NK-92 treated with Interleukin-12 subunit alpha and Interleukin-12 subunit beta, amount 100 ng/mL, for 24 hours (cell line): ENCODE data around the gene LMF1.
"Not testable (repeated sequence)": the region's sequence is repeated elsewhere in the genome, so short reads cannot be mapped to it uniquely, and the experiment has no call there.

Experiments
- DNase-seq: peaks from one replicate; lab custom pipeline; 2025; lab: John Stamatoyannopoulos, UW

Gene LMF1

DNA sequence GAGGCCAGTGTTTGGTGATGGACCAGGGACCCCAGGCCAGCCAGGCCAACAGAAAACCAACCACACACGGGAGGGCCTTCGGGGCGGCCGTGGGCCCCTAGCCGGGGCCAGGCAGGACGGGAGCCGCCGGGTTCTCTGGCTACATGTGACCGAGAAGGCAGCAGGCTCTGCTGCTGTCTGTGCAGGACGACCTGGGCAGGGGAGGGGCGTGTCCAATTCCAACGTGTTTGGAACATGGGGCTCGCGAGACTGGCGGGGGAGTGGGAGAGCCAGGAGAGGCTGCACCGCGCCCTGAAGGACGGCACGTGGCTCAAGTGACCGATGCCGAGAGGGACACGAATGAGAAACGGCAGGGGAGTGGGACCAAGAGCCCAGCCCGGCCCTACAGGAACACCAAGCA lies 75.4 kb downstream of the LMF1 start:
- no peak for DNase-seq

DNA sequence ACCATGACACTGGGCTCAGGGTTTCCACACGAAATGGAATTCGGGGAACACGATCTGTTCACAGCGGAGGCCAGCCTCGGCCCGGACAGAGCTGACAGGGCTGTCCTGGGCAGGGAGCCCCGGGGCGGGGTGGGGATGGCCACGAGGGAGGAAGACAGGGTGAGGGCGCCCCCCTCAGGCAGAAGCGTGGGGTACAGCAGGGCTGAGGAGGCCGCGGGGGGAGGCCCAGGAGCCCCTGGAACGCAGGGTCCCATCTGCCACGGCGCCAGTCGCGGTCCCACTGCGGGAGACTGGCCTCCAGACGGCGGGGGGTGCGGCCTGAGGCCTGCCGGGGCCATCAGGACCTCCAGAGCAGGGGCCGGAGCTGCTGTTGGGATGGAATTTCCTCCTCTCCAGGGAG lies 75.9 kb downstream of the LMF1 start:
- no peak for DNase-seq

DNA sequence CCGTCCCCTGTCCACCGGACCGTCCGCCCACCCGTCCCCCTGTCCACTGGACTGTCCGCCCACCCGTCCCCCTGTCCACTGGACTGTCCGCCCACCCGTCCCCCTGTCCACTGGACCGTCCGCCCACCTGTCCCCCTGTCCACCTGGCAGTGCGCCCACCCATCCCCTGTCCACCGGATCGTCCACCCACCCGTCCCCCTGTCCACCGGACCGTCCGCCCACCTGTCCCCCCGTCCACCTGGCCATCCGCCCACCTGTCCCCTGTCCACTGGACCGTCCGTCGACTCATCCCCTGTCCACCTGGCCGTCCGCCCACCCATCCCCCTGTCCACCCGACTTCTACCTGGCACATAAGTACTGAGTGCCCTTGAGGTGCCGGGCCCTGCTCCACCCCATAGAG lies 76.6 kb downstream of the LMF1 start:
- DNase-seq: no peak

DNA sequence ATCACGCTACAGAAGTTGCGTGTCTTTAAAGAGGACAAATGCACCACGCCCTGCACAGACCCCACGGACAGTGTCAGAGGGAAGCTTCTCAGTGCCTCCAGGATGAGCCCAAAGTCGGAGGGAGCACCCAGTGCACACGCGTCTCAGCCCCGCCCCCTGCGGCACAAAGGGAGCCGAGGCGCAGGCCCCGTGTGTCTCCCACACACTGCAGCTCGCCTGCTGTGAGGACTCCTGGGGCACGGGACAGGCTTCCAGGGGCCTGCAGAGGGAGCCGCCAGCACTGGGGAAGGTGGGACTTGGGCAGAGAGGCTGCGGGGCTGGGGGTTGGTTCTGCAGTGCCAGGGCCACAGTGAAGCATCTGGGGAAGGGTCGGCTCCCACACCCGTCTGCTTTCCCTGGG lies 77.4 kb downstream of the LMF1 start:
- DNase-seq: no peak

DNA sequence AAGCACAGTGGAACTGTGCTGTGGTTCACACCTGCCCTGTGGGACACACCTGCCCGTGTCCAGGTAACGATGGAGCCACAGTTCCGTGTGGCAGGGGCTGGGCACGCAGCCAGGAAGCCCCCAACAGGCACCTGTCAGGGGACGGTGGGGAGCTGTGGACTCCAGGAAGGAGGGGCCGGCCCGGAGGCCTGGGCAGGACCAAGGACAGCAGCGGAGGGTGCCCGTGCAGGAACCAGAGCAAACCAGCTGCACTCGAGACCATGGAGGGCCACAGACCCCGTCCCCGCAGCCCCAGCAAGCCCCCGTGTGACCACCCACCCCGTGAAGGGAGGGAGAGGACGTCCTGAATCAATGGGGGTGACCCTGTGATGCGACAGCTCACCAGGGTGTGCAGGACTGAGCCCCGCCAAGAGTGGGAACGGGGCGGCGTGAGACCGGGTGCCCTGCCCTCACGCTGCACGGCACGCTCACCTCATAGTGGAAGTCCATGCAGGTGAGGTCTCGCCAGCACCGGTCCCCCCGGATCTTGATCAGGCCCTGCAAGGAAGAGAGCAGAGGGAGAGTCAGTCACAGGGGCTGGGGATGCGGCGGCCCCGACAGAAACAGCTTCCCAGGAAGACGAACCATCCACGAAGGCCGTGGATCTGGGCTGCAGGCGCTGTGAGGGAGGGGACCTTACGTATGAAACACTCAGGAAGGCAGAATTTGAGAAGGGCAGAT lies 78.1 kb downstream of the LMF1 start:
- DNase-seq: no peak

DNA sequence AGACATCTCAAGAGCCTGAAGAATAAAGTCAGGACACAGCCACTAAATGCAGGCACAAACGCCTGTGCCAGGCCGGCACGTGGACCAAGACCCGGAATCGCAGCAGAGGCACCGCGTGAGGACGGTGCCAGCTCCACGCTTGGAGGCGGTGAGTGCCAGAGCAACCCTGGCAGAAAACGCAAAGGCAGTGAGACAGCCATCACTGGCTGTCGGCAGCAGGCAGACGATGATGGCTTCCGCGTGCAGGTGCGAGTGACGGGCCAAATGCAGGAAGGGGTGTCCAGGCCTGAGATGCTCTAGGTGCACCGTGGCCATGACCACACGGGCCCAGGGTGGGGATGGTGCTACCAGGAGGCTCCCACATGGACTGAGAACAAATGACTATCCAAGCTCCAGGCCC lies 78.8 kb downstream of the LMF1 start:
- no peak for DNase-seq

DNA sequence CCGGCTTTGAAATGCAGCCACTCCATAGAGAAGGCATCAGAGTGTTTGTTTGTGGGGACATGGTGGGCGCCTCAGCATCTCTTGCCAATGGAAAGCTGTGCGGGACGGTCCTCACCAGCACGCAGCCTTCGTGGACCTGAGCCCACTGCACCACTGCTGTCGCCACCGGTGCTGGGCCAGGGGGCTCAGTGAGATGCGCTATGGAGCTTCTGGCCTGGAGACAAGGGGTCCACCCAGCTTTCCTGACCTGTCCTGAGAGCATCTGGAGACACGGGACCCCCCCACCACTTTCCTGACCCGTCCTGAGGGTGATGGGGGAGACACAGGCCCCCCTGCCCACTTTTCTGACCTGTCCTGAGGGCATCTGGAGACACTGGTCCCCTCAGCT lies 79.4 kb downstream of the LMF1 start:
- no peak for DNase-seq

DNA sequence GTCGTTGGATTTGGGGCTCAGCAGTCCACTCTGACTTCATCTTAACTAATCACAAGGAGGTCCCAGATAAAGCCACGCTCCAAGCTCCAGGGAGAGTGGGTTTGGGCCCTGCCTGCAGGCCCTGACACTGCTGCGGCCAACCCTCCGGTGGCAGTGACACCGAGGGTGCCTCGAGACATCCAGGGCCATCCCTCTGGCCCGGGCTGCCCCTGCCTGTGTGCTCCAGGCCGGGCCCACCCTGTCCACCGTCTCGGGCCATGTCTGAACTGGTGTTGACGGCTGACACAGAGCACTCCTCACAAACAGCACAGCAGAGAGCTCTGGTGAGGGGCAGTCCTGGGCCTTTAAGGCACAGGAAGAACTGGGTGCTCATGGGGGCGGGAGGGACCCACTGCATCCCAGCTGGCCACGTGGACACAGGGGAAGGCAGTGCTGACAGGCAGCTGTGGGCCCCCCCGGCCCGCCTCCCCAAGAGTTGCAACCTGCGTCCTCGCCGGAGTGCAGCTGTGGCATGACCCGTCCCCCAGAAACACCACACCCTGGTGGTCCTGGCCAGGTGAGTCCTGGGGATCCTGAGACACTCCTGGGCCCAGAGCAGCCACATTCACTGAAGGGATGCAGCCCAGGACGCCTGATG lies 80.0 kb downstream of the LMF1 start:
- no peak for DNase-seq

DNA sequence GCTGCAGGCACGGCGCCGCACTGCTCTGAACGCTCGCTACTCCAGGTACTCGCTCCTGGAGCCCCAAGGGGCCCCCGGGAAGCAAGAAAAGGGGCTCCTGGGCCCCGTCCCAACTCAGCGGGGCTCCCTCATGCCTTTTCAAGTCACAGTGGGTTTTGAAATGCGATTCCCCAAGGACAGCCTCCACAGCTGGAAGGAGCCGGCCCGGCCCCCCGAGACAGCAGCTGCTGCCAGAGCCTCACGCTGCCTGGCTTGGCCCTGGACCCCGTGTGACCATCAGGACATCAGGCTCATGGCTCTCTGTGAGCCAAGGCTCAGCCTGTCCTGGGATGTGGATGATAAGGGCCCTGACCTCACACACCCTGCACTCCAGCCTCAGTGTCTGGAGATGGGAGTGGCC lies 80.6 kb downstream of the LMF1 start:
- DNase-seq: no peak

DNA sequence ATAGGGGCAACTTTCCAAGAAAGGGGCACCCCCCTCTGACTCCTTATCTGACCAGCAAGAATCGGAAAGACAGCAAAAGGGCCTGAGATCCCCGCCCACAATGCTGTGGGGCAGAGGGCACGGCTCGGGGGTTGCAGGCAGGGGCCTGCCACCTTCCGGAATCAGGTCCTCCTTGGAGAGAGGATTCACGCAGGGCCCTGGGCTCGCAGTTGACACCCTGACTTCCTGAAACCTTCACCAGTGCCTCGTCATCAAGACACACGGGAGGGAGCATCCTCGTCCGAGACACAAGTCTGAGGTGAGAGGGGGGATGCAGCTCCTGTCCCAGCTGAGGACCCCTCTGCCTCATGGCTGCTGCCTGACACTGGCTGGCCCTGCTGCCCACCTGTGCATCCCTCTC lies 81.2 kb downstream of the LMF1 start:
- DNase-seq: no peak

DNA sequence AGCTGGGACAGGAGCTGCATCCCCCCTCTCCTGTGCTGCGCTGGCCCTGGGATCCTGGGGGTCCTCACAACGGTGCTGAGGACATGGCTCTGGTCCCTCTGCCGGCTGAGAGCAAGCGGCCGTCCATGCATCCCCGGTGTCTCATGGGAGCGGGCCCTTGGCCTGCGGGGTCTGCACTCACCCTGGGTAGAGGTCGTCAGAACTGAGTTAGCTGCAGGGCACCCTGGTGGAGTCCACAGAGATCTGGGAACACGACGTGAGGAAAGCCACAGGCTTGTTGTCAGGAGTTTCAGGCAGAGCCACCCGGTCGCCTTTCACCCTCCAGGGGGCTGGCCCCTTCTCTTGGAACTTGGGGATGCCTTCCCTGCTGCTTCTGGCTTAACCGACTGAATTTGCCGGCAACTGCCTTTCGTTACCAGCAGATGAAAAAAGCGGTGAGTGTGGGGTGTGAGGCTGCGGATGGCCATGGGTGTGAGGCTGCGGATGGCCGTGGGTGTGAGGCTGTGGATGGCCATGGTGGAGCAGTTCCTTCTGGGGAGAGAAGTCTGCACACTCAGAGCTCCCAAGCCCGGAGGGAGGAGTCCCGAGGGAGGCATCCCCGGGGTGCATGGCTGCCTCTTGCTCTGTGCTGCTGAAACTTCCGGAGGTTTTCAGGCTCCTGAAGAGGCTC lies 81.7 kb downstream of the LMF1 start:
- no peak for DNase-seq

DNA sequence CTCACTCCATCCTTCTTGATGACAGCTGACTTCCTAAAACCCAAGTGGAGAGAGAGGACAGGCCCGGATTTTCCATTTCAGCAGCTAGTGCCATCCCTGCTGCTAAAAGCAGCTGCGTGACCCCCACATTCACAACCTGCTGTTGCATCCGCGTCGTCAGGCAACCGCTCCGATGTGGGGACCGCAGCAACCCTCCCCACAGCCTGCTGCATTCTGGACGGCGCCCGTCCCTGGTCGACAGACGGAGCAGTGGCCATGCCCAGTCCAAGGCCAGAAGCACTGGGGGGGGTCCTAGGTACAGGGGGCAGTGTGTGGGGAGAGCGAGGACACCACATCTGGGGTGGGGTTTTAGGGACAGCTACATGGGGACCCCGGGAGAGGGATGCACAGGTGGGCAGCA lies 82.3 kb downstream of the LMF1 start:
- not testable (repeated sequence) for DNase-seq

DNA sequence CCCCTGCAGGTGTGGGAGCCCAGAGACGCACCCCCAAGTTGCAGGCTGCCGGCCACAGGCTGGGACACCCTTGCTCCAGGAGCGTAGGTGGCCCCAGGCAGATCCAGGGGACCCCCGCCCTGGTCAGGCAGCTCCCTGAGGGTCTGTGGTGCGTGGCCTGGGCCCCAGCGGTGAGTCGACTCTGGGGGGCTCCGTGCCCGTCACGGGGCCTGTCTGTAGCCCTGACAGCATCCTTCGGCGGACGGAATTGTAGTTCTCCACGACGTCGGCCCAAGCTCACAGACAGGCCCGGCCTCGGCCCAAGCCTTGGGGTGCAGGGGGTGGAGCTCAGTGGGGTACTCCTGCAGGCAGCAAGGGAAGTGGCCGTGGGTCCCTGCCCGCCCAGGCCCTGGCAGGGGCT lies 82.9 kb downstream of the LMF1 start:
- DNase-seq: no peak

DNA sequence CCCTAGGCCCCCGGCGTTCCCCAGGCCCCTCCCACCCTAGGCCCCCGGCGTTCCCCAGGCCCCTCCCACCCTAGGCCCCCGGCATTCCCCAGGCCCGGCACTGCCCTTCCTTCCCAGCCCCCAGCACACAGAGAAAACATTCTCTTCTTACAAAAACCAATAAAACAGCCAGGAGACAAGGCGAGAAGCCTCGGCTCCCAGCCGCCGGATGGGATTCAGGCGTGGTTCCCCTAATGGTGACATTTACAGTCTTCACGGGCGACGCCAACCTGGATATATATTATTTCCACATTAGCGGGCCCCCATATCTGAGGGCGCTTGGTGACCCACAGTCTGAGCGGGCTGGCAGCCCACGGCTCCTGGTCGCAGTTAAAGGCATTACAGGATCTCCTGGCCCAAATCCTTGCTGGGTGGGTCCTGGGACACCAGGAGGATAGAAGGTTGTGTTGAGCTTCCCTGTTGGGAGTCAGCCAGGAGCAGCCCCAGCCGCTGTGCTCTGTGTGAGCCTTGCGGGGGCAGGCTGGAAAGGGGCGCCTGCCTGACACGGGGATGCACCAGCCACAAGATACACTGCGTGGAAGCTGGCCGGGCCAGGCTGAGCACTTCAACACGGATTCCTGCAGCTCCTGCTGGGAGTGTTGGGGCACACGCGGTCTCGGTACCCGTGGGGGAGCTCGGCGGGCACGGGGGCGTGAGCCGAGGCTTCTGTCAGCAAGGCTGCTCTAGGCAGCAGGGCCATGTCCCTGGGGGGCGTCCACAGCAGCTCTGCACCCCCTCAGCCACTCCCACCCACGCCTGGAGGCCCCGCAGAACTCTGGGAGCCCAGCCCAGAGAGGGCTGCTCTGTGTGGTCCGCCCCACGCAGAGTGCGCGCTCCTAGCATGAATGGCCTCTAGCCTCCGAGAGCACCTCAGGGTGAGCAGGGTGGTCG lies 83.7 kb downstream of the LMF1 start:
- DNase-seq: no peak

DNA sequence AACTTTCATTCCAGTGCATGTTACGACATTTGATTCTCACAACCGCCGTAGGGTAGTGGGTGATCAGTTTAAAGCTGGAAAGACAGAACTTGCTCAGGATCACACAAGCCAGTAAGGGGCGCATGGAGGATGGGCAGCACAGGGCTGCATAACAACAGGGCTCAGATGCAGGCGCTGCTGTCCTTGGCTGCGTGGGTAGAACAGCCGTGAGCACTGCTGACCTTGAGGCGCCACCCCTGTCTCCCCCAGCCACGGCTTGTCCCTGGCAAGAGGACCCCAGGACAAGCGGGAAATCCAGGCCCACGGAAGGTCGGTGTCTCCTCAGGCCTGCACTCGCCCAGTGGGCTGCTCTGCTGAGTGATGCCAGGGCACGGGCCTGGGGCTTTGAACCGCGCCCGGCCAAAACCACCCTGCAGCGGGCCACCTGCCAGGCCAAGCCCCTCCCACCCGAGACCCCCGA lies 84.7 kb downstream of the LMF1 start:
- no peak for DNase-seq

DNA sequence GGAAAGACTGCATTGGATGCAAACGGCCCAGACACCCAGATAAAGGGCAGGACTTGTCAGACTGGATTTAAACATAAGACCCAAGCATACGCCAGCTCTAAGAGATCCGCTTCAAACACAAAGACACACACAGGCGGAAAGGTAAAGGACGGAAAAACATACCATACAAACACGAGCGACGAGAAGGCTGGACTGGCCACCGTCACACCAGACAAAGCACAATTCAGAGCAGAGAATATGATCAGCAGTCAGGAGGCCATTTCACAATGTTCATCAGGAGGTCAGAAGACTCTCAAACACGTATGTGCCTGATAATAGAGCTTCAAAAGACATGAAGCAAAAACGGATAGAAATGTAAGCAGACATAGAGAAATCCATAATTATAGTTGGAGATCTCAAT lies 85.4 kb downstream of the LMF1 start:
- no peak for DNase-seq

DNA sequence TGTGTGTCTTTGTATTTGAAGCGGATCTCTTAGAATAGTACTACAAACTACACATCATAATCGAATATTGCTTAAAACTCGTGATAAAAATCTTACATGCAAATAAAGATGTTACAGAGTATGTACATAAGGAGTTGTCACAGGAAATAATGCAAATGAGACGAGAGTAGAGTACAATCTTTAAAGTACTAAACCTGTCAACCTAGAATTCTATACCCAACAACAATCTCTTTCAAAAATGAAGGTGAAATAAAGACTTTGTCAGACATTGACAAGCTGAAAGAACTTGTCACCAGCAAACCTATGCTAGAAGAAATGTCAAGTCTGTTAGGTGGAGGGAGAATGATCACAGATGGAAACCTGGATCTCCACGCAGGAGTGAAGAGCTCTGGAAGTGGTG lies 86.6 kb downstream of the LMF1 start:
- no peak for DNase-seq

DNA sequence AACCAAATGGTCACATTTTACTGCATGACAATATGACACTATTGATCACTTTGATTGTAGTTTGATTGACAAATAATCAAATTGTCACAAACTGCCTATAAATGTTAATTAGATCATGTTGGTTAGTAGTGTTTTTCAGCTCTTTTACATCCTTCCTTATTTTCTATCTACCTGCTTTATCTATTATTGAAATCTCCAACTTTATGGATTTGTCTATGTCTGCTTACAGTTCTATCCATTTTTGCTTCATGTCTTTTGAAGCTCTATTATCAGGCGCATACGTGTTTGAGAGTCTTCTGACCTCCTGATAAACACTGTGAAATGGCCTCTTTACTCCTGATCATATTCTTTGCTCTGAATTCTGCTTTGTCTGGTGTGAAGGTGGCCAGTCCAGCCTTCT lies 87.0 kb downstream of the LMF1 start:
- no peak for DNase-seq

DNA sequence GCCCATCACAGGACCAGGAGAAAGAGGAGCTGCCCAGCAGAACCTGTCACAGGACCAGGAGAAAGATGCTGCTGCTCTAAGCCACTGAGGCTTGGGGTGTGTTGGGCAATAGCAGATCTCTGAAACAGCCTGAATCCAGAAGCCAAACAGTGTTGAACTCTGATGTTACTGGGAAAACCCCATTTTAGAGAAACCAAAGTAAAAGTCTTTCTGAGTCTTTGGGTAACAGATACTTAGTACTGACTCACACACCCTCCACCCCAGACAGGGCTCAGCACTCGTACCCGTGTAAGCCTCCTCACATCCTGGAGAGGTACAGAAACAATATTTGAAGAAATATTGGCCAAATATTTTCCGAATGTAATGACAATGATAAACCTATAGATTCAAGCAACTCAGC lies 87.4 kb downstream of the LMF1 start:
- no peak for DNase-seq

DNA sequence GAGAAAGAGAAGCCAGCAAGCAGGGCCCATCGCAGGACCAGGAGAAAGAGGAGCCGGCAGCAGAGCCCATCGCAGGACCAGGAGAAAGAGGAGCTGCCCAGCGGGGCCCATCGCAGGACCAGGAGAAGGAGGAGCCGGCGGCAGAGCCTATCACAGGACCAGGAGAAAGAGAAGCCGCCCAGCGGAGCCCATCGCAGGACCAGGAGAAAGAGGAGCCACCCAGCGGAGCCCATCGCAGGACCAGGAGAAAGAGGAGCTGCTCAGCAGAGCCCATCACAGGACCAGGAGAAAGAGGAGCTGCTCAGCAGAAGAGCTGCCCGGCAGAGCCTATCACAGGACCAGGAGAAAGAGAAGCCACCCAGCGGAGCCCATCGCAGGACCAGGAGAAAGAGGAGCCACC lies 88.1 kb downstream of the LMF1 start:
- not testable (repeated sequence) for DNase-seq

DNA sequence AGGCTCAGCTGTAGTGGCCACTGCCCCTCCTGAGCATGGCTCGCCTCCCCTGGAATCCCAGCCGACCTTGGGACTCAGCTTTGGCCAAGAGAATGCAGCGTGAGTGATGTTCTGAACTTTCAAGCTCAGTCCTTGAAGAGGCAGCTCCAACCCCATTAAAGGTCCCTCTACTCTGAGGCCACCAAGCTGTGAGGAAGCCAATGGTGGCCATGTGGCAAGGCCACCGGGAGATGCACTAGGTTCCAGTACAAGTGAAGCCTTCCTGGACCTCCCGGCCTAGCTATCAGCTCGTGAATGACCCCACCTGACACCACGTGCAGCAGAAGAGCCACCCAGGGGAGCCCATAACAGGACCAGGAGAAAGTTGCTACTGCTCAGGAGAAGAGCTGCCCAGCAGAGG lies 88.5 kb downstream of the LMF1 start:
- DNase-seq: no peak
